Uterus (tissue), 4 donors: Measurements from ENCODE around the gene SLC6A18. TPM values are rescaled to one million over a fixed set of nuclear protein-coding genes. Genes with fewer than 3 reads are reported as not detected.

Experiments used
- DNase-seq, 2 donors: peaks; one replicate each; pipeline ENCODE4 v3.0.0-alpha.2; 2019 to 2020
- H3K27ac ChIP-seq, 2 donors: fragments of 200-600 bp; sonication (generic); 1 replicate in 1 of 2; 2 replicates in 1 of 2; pipeline ENCODE4 v1.5.1; 2016 to 2018
- H3K27me3 ChIP-seq, 2 donors: fragments of 200-600 bp; sonication (generic); one replicate each; pipeline ENCODE4 v1.5.1; 2018 to 2019; ENCODE audit warnings: control low read depth in 1 of 2
- H3K36me3 ChIP-seq, 2 donors: fragments of 200-600 bp; sonication (generic); one replicate each; pipeline ENCODE4 v1.5.1; 2019; ENCODE audit warnings: control low read depth in 1 of 2
- H3K4me1 ChIP-seq, 2 donors: fragments of 200-600 bp; sonication (generic); one replicate each; pipeline ENCODE4 v1.5.1; 2018 to 2019; ENCODE audit warnings: control low read depth in 1 of 2
- H3K4me3 ChIP-seq, 2 donors: fragments of 200-600 bp; sonication (generic); 1 replicate in 1 of 2; 2 replicates in 1 of 2; pipeline ENCODE4 v1.5.1; 2018 to 2019; ENCODE audit warnings: mild to moderate bottlenecking in 1 of 2
- H3K9me3 ChIP-seq, 2 donors: fragments of 200-600 bp; sonication (generic); one replicate each; pipeline ENCODE4 v1.5.1; 2019; ENCODE audit warnings: control low read depth in 1 of 2
- CTCF ChIP-seq, 4 experiments: fragments of 200-600 bp in 2 of 4; fragments of 450-650 bp in 2 of 4; sonication (generic) in 2 of 4; IDR thresholded peaks; one replicate each; pipeline ENCODE4 v1.5.1; 2016 to 2019; ENCODE audit warnings: antibody characterized with exemption in 4 of 4, mild to moderate bottlenecking in 2 of 4, moderate library complexity in 1 of 4
- POLR2A ChIP-seq, 2 donors: fragments of 450-650 bp; IDR thresholded peaks; one replicate each; pipeline ENCODE4 v1.6.1; 2016; ENCODE audit warnings: antibody characterized with exemption in 2 of 2, mild to moderate bottlenecking in 1 of 2, moderate library complexity in 1 of 2
- intact Hi-C: fragments of 100-400 bp; cut with DNase I; formaldehyde crosslinking; loops from one replicate; pipeline ENCODE4 v1.15.1; 2023; ENCODE audit warnings: low total_unique reads
- total RNA-seq, 4 donors: library from RNA; depleted of rRNA in 3 of 4; stranded (reverse); fragments of >200 nt in 3 of 4; gene quantifications; one replicate each; pipeline versions ENCODE4 v1.1.0 to v1.2.4, GENCODE V29; 2014 to 2023
- donor health status: DM: yes; HTN: yes; CAD: no.

Gene SLC6A18
- total RNA-seq, 4 donors from 2014 or later, result not detected

- Histone ChIP-seq H3K27ac (no peak overlapping the region), H3K36me3 (no peaks in the 10 kb centered on the region), H3K4me3 (no peak overlapping the region), H3K9me3 (no peaks in the 10 kb centered on the region), H3K4me1 (no peaks in the 10 kb centered on the region), H3K27me3 (peaks cover 0 to 4% of the 10 kb centered on the region in 2 donors)
- DNase-seq, result no peak
- TF ChIP-seq CTCF (IDR thresholded peaks at IDR 0.05), result no peak
- no peak for TF ChIP-seq POLR2A (IDR thresholded peaks at IDR 0.05)
- intact Hi-C loops, result no loop called here
These were observed 14.5 kb downstream of the SLC6A18 start for GRCh38 chr5:1239505-1240251.

- no peak for DNase-seq
- H3K4me3 ChIP-seq, result no peak overlapping the region
- intact Hi-C loops, result no loop called here
- no peaks in the 10 kb centered on the region for H3K9me3 ChIP-seq
- peaks cover 0 to 5% of the 10 kb centered on the region in 2 donors for H3K27me3 ChIP-seq
- no peaks in the 10 kb centered on the region for H3K4me1 ChIP-seq
- H3K36me3 ChIP-seq, result no peaks in the 10 kb centered on the region
- no peak overlapping the region for H3K27ac ChIP-seq
- TF ChIP-seq POLR2A (IDR thresholded peaks at IDR 0.05) (no peak), CTCF (IDR thresholded peaks at IDR 0.05) (no peak)
These were observed 15.5 kb downstream of the SLC6A18 start for GRCh38 chr5:1240496-1241260.

- no peak for DNase-seq
- Histone ChIP-seq H3K27me3 (peaks cover 0 to 13% of the 10 kb centered on the region in 2 donors), H3K27ac (no peak overlapping the region), H3K9me3 (no peaks in the 10 kb centered on the region), H3K4me3 (no peak overlapping the region), H3K4me1 (no peaks in the 10 kb centered on the region), H3K36me3 (no peaks in the 10 kb centered on the region)
- TF ChIP-seq POLR2A (IDR thresholded peaks at IDR 0.05) (no peak), CTCF (IDR thresholded peaks at IDR 0.05) (no peak)
- intact Hi-C loops, result no loop called here
These were observed 16.4 kb downstream of the SLC6A18 start for GRCh38 chr5:1241509-1242080.

GRCh38 chr5:1242733-1243486 lies 17.7 kb downstream of the SLC6A18 start:
- H3K4me3 ChIP-seq, result no peak overlapping the region
- TF ChIP-seq POLR2A (IDR thresholded peaks at IDR 0.05), result no peak
- peaks cover 0 to 14% of the 10 kb centered on the region in 2 donors for H3K27me3 ChIP-seq
- no peaks in the 10 kb centered on the region for H3K4me1 ChIP-seq
- H3K9me3 ChIP-seq, result no peaks in the 10 kb centered on the region
- intact Hi-C loops, result no loop called here
- H3K27ac ChIP-seq, result no peak overlapping the region
- DNase-seq, result no peak
- H3K36me3 ChIP-seq, result no peaks in the 10 kb centered on the region

- intact Hi-C loops, result no loop called here
- Histone ChIP-seq H3K9me3 (no peaks in the 10 kb centered on the region), H3K4me1 (no peaks in the 10 kb centered on the region), H3K27me3 (peaks cover 0 to 14% of the 10 kb centered on the region in 2 donors), H3K36me3 (no peaks in the 10 kb centered on the region), H3K27ac (no peak overlapping the region), H3K4me3 (no peak overlapping the region)
- TF ChIP-seq CTCF (IDR thresholded peaks at IDR 0.05) (no peak), POLR2A (IDR thresholded peaks at IDR 0.05) (no peak)
- no peak for DNase-seq
These were observed 18.4 kb downstream of the SLC6A18 start for GRCh38 chr5:1243487-1244130.
